SW 1271 (cell line): ENCODE results near the gene NDUFS2.
"Not testable (repeated sequence)": the region's sequence is repeated elsewhere in the genome, so short reads cannot be mapped to it uniquely, and the experiment has no call there.

Experiments used
- DNase-seq, 2 experiments: peaks; one replicate each; lab custom pipeline; 2025; lab: John Stamatoyannopoulos, UW

Gene NDUFS2

GRCh38 chr1:161255302-161255701 is 53.1 kb downstream of the NDUFS2 start:
- not testable (repeated sequence) for DNase-seq

- DNase-seq, result not testable (repeated sequence)
These were observed 53.9 kb downstream of the NDUFS2 start for GRCh38 chr1:161255955-161256520.

GRCh38 chr1:161257109-161257508 is 54.9 kb downstream of the NDUFS2 start:
- not testable (repeated sequence) for DNase-seq

- DNase-seq, result no peak
These were observed 56.5 kb downstream of the NDUFS2 start, which contains the start of gene PCP4L1 for GRCh38 chr1:161258439-161259344. Gene PCP4L1, plus strand, starts transcription at chr1:161258745. Its CDS starts 230 bp downstream, at chr1:161258975.

GRCh38 chr1:161259345-161259702 is 57.2 kb downstream of the NDUFS2 start:
- DNase-seq, result no peak

- no peak for DNase-seq
These were observed 57.6 kb downstream of the NDUFS2 start for GRCh38 chr1:161259765-161260164.

- DNase-seq, result no peak
These were observed 58.5 kb downstream of the NDUFS2 start for GRCh38 chr1:161260376-161261260.

GRCh38 chr1:161261261-161262235 is 59.4 kb downstream of the NDUFS2 start:
- no peak for DNase-seq
